B cell (primary cell): Measurements from ENCODE around the gene AUNIP. TPM values are rescaled to one million over a fixed set of nuclear protein-coding genes. Genes with fewer than 3 reads are reported as not detected.

ENCODE experiments used
- ATAC-seq: fragments of 200-7000 bp; cut with Tn5 transposase; one replicate; pipeline ENCODE4 v1.10.0; 2021; ENCODE audit warnings: low read depth, mild to moderate bottlenecking, moderate number of reproducible peaks, moderate library complexity
- CTCF ChIA-PET: fragments of 350-600 bp; sonication (Branson Sonifier 250); formaldehyde crosslinking; loops from one replicate; lab custom pipeline; 2021; ENCODE audit warnings: antibody characterized with exemption, inconsistent platforms; lab: Charles Lee
- POLR2A ChIA-PET: fragments of 350-600 bp; sonication (Branson Sonifier 250); formaldehyde crosslinking; loops from one replicate; lab custom pipeline; 2021; ENCODE audit warnings: antibody characterized with exemption; lab: Charles Lee
- DNase-seq: peaks from one replicate; pipeline ENCODE4 v3.0.0; 2013
- H2AFZ ChIP-seq: 2 replicates; pipeline ENCODE4 v1.6.1; 2012; ENCODE audit warnings: mild to moderate bottlenecking, low read depth, low read length; ENCODE audit not compliant: insufficient read depth, poor library complexity, severe bottlenecking
- H3K27ac ChIP-seq, 2 donors: 1 replicate in 1 of 2; 2 replicates in 1 of 2; pipeline ENCODE4 v1.5.1; 2012 to 2013; ENCODE audit warnings: low read length in 2 of 2, mild to moderate bottlenecking in 2 of 2, moderate library complexity in 1 of 2
- H3K27me3 ChIP-seq, 4 experiments: fragments of 200-600 bp in 1 of 4; sonication (generic) in 1 of 4; replicated peaks in 1 of 4; 1 replicate in 2 of 4; 2 replicates in 2 of 4; pipeline versions ENCODE4 v1.6.1 to v1.7.0; 2013 to 2016; ENCODE audit warnings: low read length in 3 of 4, mild to moderate bottlenecking in 2 of 4, mixed read lengths in 1 of 4, moderate library complexity in 1 of 4; ENCODE audit not compliant: insufficient read depth in 4 of 4, control insufficient read depth in 3 of 4; ENCODE audit errors: control extremely low read depth in 1 of 4
- H3K36me3 ChIP-seq, 2 experiments: replicated peaks in 1 of 2; 1 replicate in 1 of 2; 2 replicates in 1 of 2; pipeline versions ENCODE4 v1.6.1 to v1.7.1; 2013; ENCODE audit warnings: low read length in 1 of 2; ENCODE audit not compliant: insufficient read depth in 2 of 2, control insufficient read depth in 1 of 2; ENCODE audit errors: control extremely low read depth in 1 of 2, extremely low read depth in 1 of 2
- H3K4me1 ChIP-seq, 2 donors: fragments of 200-600 bp in 1 of 2; sonication (generic) in 1 of 2; 1 replicate in 1 of 2; 2 replicates in 1 of 2; pipeline versions ENCODE4 v1.5.1 to v1.6.1; 2013 to 2017; ENCODE audit warnings: low read length in 2 of 2; ENCODE audit not compliant: control insufficient read depth in 2 of 2, insufficient read depth in 2 of 2
- H3K4me2 ChIP-seq: replicated peaks from 2 replicates; pipeline ENCODE3; 2012; ENCODE audit warnings: mild to moderate bottlenecking, low read depth, low read length; ENCODE audit not compliant: poor library complexity, severe bottlenecking
- H3K4me3 ChIP-seq, 5 experiments: fragments of 200-600 bp in 1 of 5; sonication (generic) in 1 of 5; 1 replicate in 3 of 5; 2 replicates in 2 of 5; pipeline versions ENCODE4 v1.5.1 to v1.7.0; 2011 to 2016; ENCODE audit warnings: low read length in 4 of 5, mild to moderate bottlenecking in 4 of 5, low read depth in 2 of 5, control low read depth in 1 of 5, moderate library complexity in 1 of 5; ENCODE audit not compliant: insufficient read depth in 1 of 5; ENCODE audit errors: control extremely low read depth in 1 of 5, extremely low read depth in 1 of 5
- H3K79me2 ChIP-seq: fragments of 200-600 bp; sonication (generic); one replicate; pipeline ENCODE4 v1.6.0; 2016; ENCODE audit warnings: low read length; ENCODE audit not compliant: control insufficient read depth, insufficient read depth
- H3K9ac ChIP-seq: fragments of 200-600 bp; sonication (generic); 2 replicates; pipeline ENCODE4 v1.6.1; 2017; ENCODE audit warnings: mild to moderate bottlenecking, low read length, moderate library complexity
- H3K9me3 ChIP-seq, 3 donors: one replicate each; pipeline versions ENCODE4 v1.6.1 to v1.7.1; 2013; ENCODE audit warnings: low read length in 2 of 3; ENCODE audit not compliant: control insufficient read depth in 2 of 3, insufficient read depth in 1 of 3; ENCODE audit errors: control extremely low read depth in 1 of 3
- H4K20me1 ChIP-seq: 2 replicates; pipeline ENCODE4 v1.6.0; 2012; ENCODE audit warnings: mild to moderate bottlenecking, low read length; ENCODE audit not compliant: insufficient read depth, control insufficient read depth, poor library complexity, severe bottlenecking
- H3K27ac Mint-ChIP-seq: one replicate; pipeline ENCODE4 v1.8.0; 2021; ENCODE audit warnings: mixed read lengths
- H3K27me3 Mint-ChIP-seq: one replicate; pipeline ENCODE4 v1.8.0; 2021; ENCODE audit warnings: mixed read lengths
- H3K4me1 Mint-ChIP-seq: one replicate; pipeline ENCODE4 v1.8.0; 2021; ENCODE audit warnings: mixed read lengths
- H3K4me3 Mint-ChIP-seq: one replicate; pipeline ENCODE4 v1.8.0; 2021; ENCODE audit warnings: mixed read lengths
- H3K9me3 Mint-ChIP-seq: one replicate; pipeline ENCODE4 v1.8.0; 2022; ENCODE audit warnings: mixed read lengths; ENCODE audit not compliant: insufficient read depth
- EZH2 ChIP-seq: IDR thresholded peaks from 2 replicates; pipeline ENCODE4 v1.6.1; 2012; ENCODE audit warnings: borderline replicate concordance, low read depth, mild to moderate bottlenecking, moderate library complexity, low read length; ENCODE audit not compliant: insufficient read depth, poor library complexity, severe bottlenecking
- WGBS: methylation state at CpG from one replicate; pipeline ENCODE4 v1.1.5; 2013; ENCODE audit warnings: missing lambda C conversion rate; ENCODE audit not compliant: insufficient coverage; 5-methylcytosine and 5-hydroxymethylcytosine counted together
- intact Hi-C: fragments of 100-400 bp; cut with micrococcal nuclease; formaldehyde crosslinking; loops from one replicate; pipeline ENCODE4 v1.10.0; 2022
- polyA plus RNA-seq: library from polyadenylated mRNA; depleted of rRNA; stranded (reverse); fragments of >200 nt; gene quantifications from 2 replicates; pipeline ENCODE4 v1.2.3, GENCODE V29; 2012
- total RNA-seq, 2 donors: library from RNA; stranded (reverse); fragments of 120-200 nt in 1 of 2; gene quantifications; 1 replicate in 1 of 2; 2 replicates in 1 of 2; pipeline versions ENCODE4 v1.2.3 to v1.2.4, GENCODE V29; 2013 to 2022
- TF ChIP-seq, protein P1 (sequence below): fragments of 200-600 bp; IDR thresholded peaks from one replicate; pipeline ENCODE4 v1.8.0; 2022; ENCODE audit warnings: antibody characterized with exemption, mild to moderate bottlenecking

The AUNIP gene
- total and polyA plus RNA-seq, 2 donors (not counting 1 experiment from before 2014, with no cell fraction given) = 0.27 TPM; not detected in 1

DNA sequence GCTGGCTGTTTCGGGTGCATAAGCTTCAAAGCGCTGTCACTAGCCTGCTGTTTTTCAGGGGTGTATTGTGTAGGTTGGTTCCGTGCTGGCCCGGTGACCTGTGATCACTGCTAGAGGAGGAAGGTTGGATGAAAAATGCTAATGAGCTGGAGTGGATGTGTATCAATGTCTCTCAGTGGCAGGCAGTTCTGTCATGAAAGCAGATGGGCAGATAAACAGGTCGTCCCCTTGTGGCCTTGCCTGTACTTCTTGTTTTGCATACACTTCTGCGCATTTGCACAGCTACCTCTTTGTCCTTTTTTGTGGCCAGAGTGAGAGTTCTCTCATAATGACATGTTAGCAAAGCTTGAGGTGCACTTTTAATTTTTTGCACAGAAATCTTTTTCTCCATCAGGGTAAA, 56.3 kb downstream of the AUNIP start:
- no peaks in the 10 kb centered on the region for H4K20me1 ChIP-seq
- DNase-seq = no peak
- ATAC-seq = no peak
- H3K36me3 ChIP-seq = no peaks in the 10 kb centered on the region
- no peak overlapping the region for H3K4me3 ChIP-seq
- no peaks in the 10 kb centered on the region for H3K27me3 Mint-ChIP-seq
- H2AFZ ChIP-seq = no peak overlapping the region
- WGBS = 72% methylated on average over 6 of the region's 6 CpGs
- no peak overlapping the region for H3K9ac ChIP-seq
- no peaks in the 10 kb centered on the region for H3K9me3 Mint-ChIP-seq
- POLR2A ChIA-PET = interaction anchor here (0.7 kb wide), 1 partner anchor 8 kb away, joined by 4 read pairs; no protein-coding TSS in a partner anchor
- H3K27me3 ChIP-seq = peaks cover 0 to 4% (median 0%) of the 10 kb centered on the region in 4 experiments
- peaks cover 21% of the 10 kb centered on the region for H3K4me1 Mint-ChIP-seq
- H3K27ac Mint-ChIP-seq = no peak overlapping the region
- H3K4me2 ChIP-seq = peak overlapping the region; percentile 0
- peak overlapping the region; percentile 6 for H3K4me3 Mint-ChIP-seq
- H3K9me3 ChIP-seq = no peaks in the 10 kb centered on the region
- peaks cover 12 to 13% of the 10 kb centered on the region in 2 donors for H3K4me1 ChIP-seq
- CTCF ChIA-PET = interaction anchor here (1.0 to 2.3 kb wide), 4 partner anchors 7 to 194 kb away, joined by 4 to 12 read pairs (median 6); partner anchors contain the start of gene MTFR1L
- no peak for TF ChIP-seq EZH2
- TF ChIP-seq, protein P1, sequence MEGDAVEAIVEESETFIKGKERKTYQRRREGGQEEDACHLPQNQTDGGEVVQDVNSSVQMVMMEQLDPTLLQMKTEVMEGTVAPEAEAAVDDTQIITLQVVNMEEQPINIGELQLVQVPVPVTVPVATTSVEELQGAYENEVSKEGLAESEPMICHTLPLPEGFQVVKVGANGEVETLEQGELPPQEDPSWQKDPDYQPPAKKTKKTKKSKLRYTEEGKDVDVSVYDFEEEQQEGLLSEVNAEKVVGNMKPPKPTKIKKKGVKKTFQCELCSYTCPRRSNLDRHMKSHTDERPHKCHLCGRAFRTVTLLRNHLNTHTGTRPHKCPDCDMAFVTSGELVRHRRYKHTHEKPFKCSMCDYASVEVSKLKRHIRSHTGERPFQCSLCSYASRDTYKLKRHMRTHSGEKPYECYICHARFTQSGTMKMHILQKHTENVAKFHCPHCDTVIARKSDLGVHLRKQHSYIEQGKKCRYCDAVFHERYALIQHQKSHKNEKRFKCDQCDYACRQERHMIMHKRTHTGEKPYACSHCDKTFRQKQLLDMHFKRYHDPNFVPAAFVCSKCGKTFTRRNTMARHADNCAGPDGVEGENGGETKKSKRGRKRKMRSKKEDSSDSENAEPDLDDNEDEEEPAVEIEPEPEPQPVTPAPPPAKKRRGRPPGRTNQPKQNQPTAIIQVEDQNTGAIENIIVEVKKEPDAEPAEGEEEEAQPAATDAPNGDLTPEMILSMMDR = no peak
- H3K27ac ChIP-seq = no peak overlapping the region
- peaks cover 4% of the 10 kb centered on the region for H3K79me2 ChIP-seq
- intact Hi-C loops = no loop called here

DNA sequence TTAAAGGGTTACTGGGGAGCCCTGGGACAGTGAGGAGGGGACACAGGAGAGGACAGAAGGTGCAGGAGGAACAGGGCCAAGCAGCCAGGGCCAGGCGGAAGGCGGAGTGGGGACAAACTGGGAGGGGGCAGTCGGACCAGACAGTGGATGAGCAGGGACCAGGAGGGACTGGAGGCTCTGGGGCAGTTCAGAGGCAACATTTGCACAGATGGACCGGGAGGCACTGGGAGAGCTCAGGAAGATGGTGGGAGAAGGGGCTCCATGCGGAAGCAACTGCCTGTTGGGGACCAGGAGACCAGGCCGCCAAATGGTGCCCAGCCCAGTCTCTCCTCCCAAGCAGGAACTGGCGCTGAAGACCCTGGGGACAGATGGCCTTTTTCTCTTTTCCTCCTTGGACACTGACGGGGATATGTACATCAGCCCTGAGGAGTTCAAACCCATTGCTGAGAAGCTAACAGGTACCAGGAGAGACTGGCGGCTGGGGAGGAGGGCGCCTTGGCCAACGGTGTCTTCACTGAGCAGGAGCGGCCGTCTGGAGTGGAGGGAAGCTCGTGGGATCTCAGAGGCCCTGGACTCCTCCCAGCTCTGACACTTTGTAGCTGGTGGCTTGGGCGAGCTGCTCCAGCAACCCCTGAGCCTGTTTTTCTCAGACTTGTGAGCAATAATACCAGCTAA, 58.4 kb downstream of the AUNIP start:
- POLR2A ChIA-PET = interaction anchor here (1.2 kb wide), 1 partner anchor 9 kb away, joined by 3 read pairs; no protein-coding TSS in a partner anchor
- ATAC-seq (no peak), DNase-seq (no peak)
- peaks cover 4% of the 10 kb centered on the region for H3K79me2 ChIP-seq
- H3K4me2 ChIP-seq = peak overlapping the region; percentile 95
- no peaks in the 10 kb centered on the region for H3K9me3 ChIP-seq
- H3K4me1 Mint-ChIP-seq = peaks cover 30% of the 10 kb centered on the region
- CTCF ChIA-PET = interaction anchor here (0.5 to 2.3 kb wide), 4 partner anchors 9 to 560 kb away, joined by 3 to 12 read pairs (median 5); partner anchors contain the start of gene MTFR1L
- H2AFZ ChIP-seq = peak overlapping the region; percentile 76
- H3K27ac Mint-ChIP-seq = no peak overlapping the region
- no peaks in the 10 kb centered on the region for H3K27me3 Mint-ChIP-seq
- no peaks in the 10 kb centered on the region for H4K20me1 ChIP-seq
- H3K4me3 ChIP-seq = peak overlapping the region in 4 of 5 experiments; percentile 38 to 56 (median 51)
- TF ChIP-seq, protein P1 = no peak
- TF ChIP-seq EZH2 = no peak
- WGBS = 80% methylated on average over 14 of the region's 15 CpGs
- no peaks in the 10 kb centered on the region for H3K36me3 ChIP-seq
- peaks cover 13 to 21% of the 10 kb centered on the region in 2 donors for H3K4me1 ChIP-seq
- peak overlapping the region; percentile 67 for H3K9ac ChIP-seq
- no peaks in the 10 kb centered on the region for H3K9me3 Mint-ChIP-seq
- peak overlapping the region in 1 of 2 donors; percentile 48 for H3K27ac ChIP-seq
- intact Hi-C loops = loop anchor here (2.0 kb wide), 1 partner anchor 184 kb away; the partner anchor contains the start of gene MAN1C1
- H3K4me3 Mint-ChIP-seq = peak overlapping the region; percentile 81
- H3K27me3 ChIP-seq = peaks cover 0 to 4% (median 0%) of the 10 kb centered on the region in 4 experiments
